Measurements from ENCODE around the gene TMUB1. TPM values are rescaled to one million over a fixed set of nuclear protein-coding genes. Genes with fewer than 3 reads are reported as not detected.

Gene TMUB1
- total RNA-seq, 1 donor from 2014 or later: 30.1 TPM

- no peak for TF ChIP-seq CTCF (IDR thresholded peaks at IDR 0.05; ENCODE audit: borderline replicate concordance)
- Histone ChIP-seq H3K36me3 (peaks cover 41% of the 10 kb centered on the region), H3K4me1 (peaks cover 65% of the 10 kb centered on the region), H3K9me3 (replicated peaks) (no peaks in the 10 kb centered on the region), H3K4me3 (peak overlapping the region; percentile 93), H3K27me3 (ENCODE audit: low read depth) (no peaks in the 10 kb centered on the region), H3K27ac (replicated peaks) (peak overlapping the region; percentile 67)
- intact Hi-C loops (cut with micrococcal nuclease): no loop called here
- no peak for DNase-seq
These were observed 20.1 kb downstream of the TMUB1 start for GRCh38 chr7:151063212-151063561.

DNA sequence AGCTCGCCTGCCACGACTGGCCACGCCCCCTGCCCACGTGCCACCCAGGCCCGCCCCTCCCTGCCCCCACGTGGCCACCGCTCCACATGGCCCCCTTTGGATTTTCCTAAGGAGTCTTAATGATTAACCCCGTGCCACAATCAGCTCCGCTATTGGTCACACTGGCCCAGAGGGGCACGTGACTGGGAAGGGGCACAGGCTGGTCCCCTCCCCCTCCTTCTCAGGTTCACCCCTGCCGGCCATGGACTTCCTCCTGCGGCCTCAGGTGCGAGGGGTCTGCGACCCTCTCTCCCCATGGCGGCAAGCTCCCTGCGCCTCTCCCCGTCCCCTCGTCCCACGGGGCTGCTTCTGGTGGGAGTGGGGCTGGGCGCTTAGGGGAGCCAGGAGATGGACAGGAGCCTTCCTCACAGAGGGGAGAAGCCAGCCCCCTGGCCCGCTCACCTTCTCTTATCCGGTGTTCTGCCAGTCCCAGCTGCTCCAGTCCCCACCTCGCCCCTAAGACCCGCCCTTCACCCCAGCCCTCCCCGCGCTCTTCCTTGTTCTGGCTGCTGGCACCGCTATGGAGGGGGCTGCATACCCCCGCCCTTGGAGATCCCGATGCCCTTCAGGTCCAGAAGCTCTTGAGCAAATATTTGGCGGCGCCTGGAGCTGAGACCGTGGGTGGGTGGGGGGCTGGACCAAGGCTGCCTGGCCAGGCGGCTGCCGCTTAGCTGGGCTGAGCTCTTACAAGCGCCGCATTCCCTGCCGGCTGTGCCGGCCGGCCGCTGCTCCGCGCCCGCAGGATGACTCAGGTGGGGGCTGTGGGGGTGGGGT lies 20.7 kb downstream of the TMUB1 start:
- H3K4me3 ChIP-seq: peak overlapping the region; percentile 93
- peak overlapping the region; percentile 67 for H3K27ac ChIP-seq (replicated peaks)
- H3K36me3 ChIP-seq: peaks cover 35% of the 10 kb centered on the region
- H3K9me3 ChIP-seq (replicated peaks): no peaks in the 10 kb centered on the region
- DNase-seq: no peak
- intact Hi-C loops (cut with micrococcal nuclease): no loop called here
- TF ChIP-seq CTCF (IDR thresholded peaks at IDR 0.05; ENCODE audit: borderline replicate concordance): no peak
- no peaks in the 10 kb centered on the region for H3K27me3 ChIP-seq (ENCODE audit: low read depth)
- H3K4me1 ChIP-seq: peaks cover 66% of the 10 kb centered on the region

- H3K27me3 ChIP-seq (ENCODE audit: low read depth): no peaks in the 10 kb centered on the region
- intact Hi-C loops (cut with micrococcal nuclease): no loop called here
- H3K27ac ChIP-seq (replicated peaks): peak overlapping the region; percentile 97
- no peak for TF ChIP-seq CTCF (IDR thresholded peaks at IDR 0.05; ENCODE audit: borderline replicate concordance)
- peaks cover 71% of the 10 kb centered on the region for H3K4me1 ChIP-seq
- H3K36me3 ChIP-seq: peaks cover 30% of the 10 kb centered on the region
- H3K9me3 ChIP-seq (replicated peaks): no peaks in the 10 kb centered on the region
- H3K4me3 ChIP-seq: peak overlapping the region; percentile 93
- no peak for DNase-seq
These were observed 21.2 kb downstream of the TMUB1 start for GRCh38 chr7:151062111-151062398.

DNA sequence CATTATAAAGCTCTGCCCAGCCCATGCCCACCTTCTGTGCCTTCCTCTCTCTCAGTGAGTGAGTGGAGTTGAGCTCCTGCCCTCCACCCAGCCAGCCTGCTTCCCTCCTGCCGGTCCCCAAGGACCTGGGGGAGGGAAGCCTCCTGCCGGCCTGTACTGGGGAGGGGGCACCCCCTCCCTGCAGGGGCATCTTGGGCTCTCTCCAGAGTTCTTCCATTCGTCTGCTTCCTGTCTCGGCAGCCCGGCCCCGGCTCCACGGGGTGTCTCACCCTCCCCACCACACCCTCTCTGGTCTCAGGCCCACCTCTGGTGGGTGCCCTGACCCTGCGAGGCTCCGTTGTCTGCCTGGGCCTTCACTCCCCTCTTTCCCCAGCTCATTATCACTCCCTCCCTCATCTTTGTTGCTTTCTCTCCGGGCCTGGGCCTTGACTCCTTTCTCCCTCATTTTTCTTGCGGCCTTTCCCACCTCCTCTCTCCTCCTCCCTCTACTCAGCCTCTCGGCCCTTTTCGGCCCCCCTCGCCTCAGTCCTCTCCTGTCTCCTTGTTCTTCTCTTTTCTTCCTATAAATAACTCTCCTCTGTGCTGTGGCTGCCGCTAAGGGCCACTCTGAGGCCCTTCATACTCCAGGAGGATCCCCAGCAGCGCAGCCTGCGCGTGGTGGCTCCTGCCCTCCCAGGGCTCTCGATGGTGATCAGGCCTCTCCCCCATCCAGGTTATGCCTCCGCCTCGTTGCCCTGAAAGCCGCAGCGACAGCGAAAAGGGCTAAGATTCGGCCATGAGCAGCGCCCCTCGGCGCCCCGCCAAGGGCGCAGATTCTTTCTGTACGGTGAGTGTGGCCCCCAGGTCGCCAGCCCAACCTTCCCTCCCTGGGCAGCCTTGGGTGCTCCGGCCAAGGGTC lies 21.8 kb downstream of the TMUB1 start:
- intact Hi-C loops (cut with micrococcal nuclease): no loop called here
- DNase-seq: no peak
- TF ChIP-seq CTCF (IDR thresholded peaks at IDR 0.05; ENCODE audit: borderline replicate concordance): no peak
- H3K4me1 ChIP-seq: peaks cover 77% of the 10 kb centered on the region
- H3K36me3 ChIP-seq: peaks cover 24% of the 10 kb centered on the region
- no peaks in the 10 kb centered on the region for H3K9me3 ChIP-seq (replicated peaks)
- peak overlapping the region; percentile 97 for H3K27ac ChIP-seq (replicated peaks)
- H3K27me3 ChIP-seq (ENCODE audit: low read depth): no peaks in the 10 kb centered on the region
- H3K4me3 ChIP-seq: peak overlapping the region; percentile 93

GRCh38 chr7:151060416-151061212 lies 22.7 kb downstream of the TMUB1 start:
- Histone ChIP-seq H3K4me1 (peaks cover 77% of the 10 kb centered on the region), H3K27ac (replicated peaks) (peak overlapping the region; percentile 97), H3K4me3 (peak overlapping the region; percentile 93), H3K36me3 (peaks cover 15% of the 10 kb centered on the region), H3K9me3 (replicated peaks) (no peaks in the 10 kb centered on the region), H3K27me3 (ENCODE audit: low read depth) (no peaks in the 10 kb centered on the region)
- intact Hi-C loops (cut with micrococcal nuclease): no loop called here
- DNase-seq: no peak
- TF ChIP-seq CTCF (IDR thresholded peaks at IDR 0.05; ENCODE audit: borderline replicate concordance): no peak

All from left ventricle myocardium inferior (tissue), 1 donor.